Gastroesophageal sphincter (tissue), 4 donors: ENCODE results near the gene RRAGD. TPM values are rescaled to one million over a fixed set of nuclear protein-coding genes. Genes with fewer than 3 reads are reported as not detected.

Experiments
- ATAC-seq: fragments of 150-250 bp; one replicate; pipeline ENCODE4 v1.9.1; 2016; ENCODE audit warnings: mild to moderate bottlenecking, moderate library complexity
- H3K27ac ChIP-seq, 4 donors: fragments of 200-600 bp; sonication (generic) in 3 of 4; 1 replicate in 3 of 4; 2 replicates in 1 of 4; pipeline ENCODE4 v1.5.1; 2016 to 2019
- H3K27me3 ChIP-seq: fragments of 200-600 bp; sonication (generic); one replicate; pipeline ENCODE4 v1.5.1; 2019
- H3K36me3 ChIP-seq, 2 donors: fragments of 200-600 bp; sonication (generic); one replicate each; pipeline ENCODE4 v1.5.1; 2019; ENCODE audit warnings: control low read depth in 1 of 2
- H3K4me1 ChIP-seq, 3 donors: fragments of 200-600 bp; sonication (generic); 1 replicate in 2 of 3; 2 replicates in 1 of 3; pipeline ENCODE4 v1.5.1; 2016 to 2019; ENCODE audit warnings: control low read depth in 2 of 3
- H3K4me3 ChIP-seq, 2 donors: fragments of 200-600 bp; sonication (generic); one replicate each; pipeline ENCODE4 v1.5.1; 2019; ENCODE audit warnings: mild to moderate bottlenecking in 1 of 2, moderate library complexity in 1 of 2
- H3K9me3 ChIP-seq, 3 donors: fragments of 200-600 bp; sonication (generic); one replicate each; pipeline ENCODE4 v1.5.1; 2017 to 2019; ENCODE audit warnings: control low read depth in 2 of 3
- CTCF ChIP-seq, 4 experiments: fragments of 200-600 bp in 2 of 4; fragments of 450-650 bp in 2 of 4; sonication (generic) in 1 of 4; IDR thresholded peaks; one replicate each; pipeline ENCODE4 v1.5.1; 2017 to 2019; ENCODE audit warnings: antibody characterized with exemption in 4 of 4, mild to moderate bottlenecking in 2 of 4, moderate library complexity in 2 of 4
- EP300 ChIP-seq: sonication (generic); formaldehyde crosslinking; IDR thresholded peaks from one replicate; pipeline ENCODE4 v1.6.1; 2017; ENCODE audit warnings: antibody characterized with exemption, mild to moderate bottlenecking
- POLR2A ChIP-seq, 2 donors: fragments of 450-650 bp; IDR thresholded peaks; one replicate each; pipeline ENCODE4 v1.6.1; 2017; ENCODE audit warnings: antibody characterized with exemption in 2 of 2, mild to moderate bottlenecking in 2 of 2, moderate library complexity in 1 of 2
- POLR2AphosphoS5 ChIP-seq: sonication (generic); formaldehyde crosslinking; IDR thresholded peaks from one replicate; pipeline ENCODE4 v1.6.1; 2017; ENCODE audit warnings: antibody characterized with exemption
- WGBS, 2 donors: methylation state at CpG; one replicate each; pipeline ENCODE4 v1.1.5; 2018; ENCODE audit warnings: low coverage in 1 of 2; 5-methylcytosine and 5-hydroxymethylcytosine counted together
- total RNA-seq, 4 donors: library from RNA; depleted of rRNA; stranded (reverse); fragments of >200 nt; gene quantifications; one replicate each; pipeline ENCODE4 v1.1.0, GENCODE V29; 2016

The RRAGD gene, protein sequence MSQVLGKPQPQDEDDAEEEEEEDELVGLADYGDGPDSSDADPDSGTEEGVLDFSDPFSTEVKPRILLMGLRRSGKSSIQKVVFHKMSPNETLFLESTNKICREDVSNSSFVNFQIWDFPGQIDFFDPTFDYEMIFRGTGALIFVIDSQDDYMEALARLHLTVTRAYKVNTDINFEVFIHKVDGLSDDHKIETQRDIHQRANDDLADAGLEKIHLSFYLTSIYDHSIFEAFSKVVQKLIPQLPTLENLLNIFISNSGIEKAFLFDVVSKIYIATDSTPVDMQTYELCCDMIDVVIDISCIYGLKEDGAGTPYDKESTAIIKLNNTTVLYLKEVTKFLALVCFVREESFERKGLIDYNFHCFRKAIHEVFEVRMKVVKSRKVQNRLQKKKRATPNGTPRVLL
- 10 to 100 TPM; 14.8 to 38.5 (median 24.8) TPM for total RNA-seq

- H3K9me3 ChIP-seq: no peaks in the 10 kb centered on the region
- TF ChIP-seq CTCF (IDR thresholded peaks at IDR 0.05) (no peak), EP300 (no peak), POLR2A (IDR thresholded peaks at IDR 0.05) (peak in 1 of 2 donors; percentile 30), POLR2AphosphoS5 (no peak)
- H3K4me3 ChIP-seq: peak within 1 kb of the TSS; percentile 71 to 93
- 0 to 5% methylated on average over 3 to 17 of the region's 85 CpGs for WGBS, 2 donors
- ATAC-seq: peak; percentile 88
- no peaks in the 10 kb centered on the region for H3K27me3 ChIP-seq
- H3K4me1 ChIP-seq: peaks cover 0 to 31% (median 0%) of the 10 kb centered on the region in 3 donors
- H3K36me3 ChIP-seq: no peaks in the 10 kb centered on the region
- peak within 1 kb of the TSS in 3 of 4 donors; percentile 81 to 89 (median 87) for H3K27ac ChIP-seq
Observed at GRCh38 chr6:89412071-89413005, at the start of gene RRAGD. Gene RRAGD (minus strand): TSS chr6:89412273. CDS start chr6:89411993, 280 bp downstream.

- no peaks in the 10 kb centered on the region for H3K27me3 ChIP-seq
- no peak overlapping the region for H3K27ac ChIP-seq
- H3K4me3 ChIP-seq: no peak overlapping the region
- WGBS, 2 donors: 64% methylated on average over 5 of the region's 7 CpGs; no CpG with 5 or more reads in 1 of the 2 donors
- no peaks in the 10 kb centered on the region for H3K4me1 ChIP-seq
- no peaks in the 10 kb centered on the region for H3K9me3 ChIP-seq
- H3K36me3 ChIP-seq: no peaks in the 10 kb centered on the region
- no peak for ATAC-seq
- no peak for TF ChIP-seq EP300
- no peak for TF ChIP-seq POLR2A (IDR thresholded peaks at IDR 0.05)
- TF ChIP-seq CTCF (IDR thresholded peaks at IDR 0.05): no peak
- no peak for TF ChIP-seq POLR2AphosphoS5
Observed at GRCh38 chr6:89460713-89461112, 48.6 kb upstream of the RRAGD start.

DNA sequence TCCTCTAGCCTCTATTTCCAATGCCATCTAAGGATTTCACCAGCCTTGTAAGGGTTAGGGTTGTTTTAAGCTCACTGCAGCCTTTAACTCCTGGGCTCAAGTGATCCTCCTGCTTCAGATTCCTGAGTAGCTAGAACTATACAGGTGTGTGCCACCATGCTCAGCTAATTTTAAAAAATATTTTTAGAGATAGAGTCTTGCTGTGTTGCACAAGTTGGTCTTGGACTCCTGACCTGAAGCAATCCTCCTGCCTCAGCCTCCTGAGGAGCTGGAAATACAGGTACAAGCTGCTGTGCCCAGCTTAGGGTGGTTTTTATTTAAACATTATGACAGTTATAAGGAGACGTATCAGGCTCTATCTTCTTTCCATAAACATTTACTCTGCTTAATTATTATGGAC is 47.4 kb upstream of the RRAGD start:
- no peak for TF ChIP-seq POLR2AphosphoS5
- no peak for TF ChIP-seq EP300
- TF ChIP-seq POLR2A (IDR thresholded peaks at IDR 0.05): no peak
- TF ChIP-seq CTCF (IDR thresholded peaks at IDR 0.05): no peak
- no peak overlapping the region for H3K4me3 ChIP-seq
- WGBS, 2 donors: 29 to 73% methylated on average over 1 of the region's 1 CpG
- no peaks in the 10 kb centered on the region for H3K9me3 ChIP-seq
- no peak for ATAC-seq
- no peaks in the 10 kb centered on the region for H3K27me3 ChIP-seq
- H3K4me1 ChIP-seq: no peaks in the 10 kb centered on the region
- no peaks in the 10 kb centered on the region for H3K36me3 ChIP-seq
- H3K27ac ChIP-seq: no peak overlapping the region

DNA sequence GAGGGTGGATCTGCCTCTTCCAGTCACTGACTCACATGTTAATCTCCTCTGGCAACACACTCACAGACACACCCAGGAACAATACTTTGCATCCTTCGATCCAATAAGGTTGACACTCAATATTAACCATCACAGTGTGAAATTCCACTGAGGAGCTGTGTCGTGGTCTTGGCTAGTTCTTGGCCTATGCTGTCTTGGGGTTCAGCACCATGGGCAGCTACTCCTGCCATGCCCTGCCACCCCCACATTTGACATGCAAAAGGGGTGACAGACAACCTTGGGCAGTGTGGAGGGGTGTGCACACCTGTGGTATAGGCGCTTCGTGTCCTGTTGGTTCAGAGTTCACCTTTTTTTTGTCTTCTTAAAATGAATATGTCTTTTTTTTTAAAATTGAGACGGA is 46.6 kb upstream of the RRAGD start:
- TF ChIP-seq CTCF (IDR thresholded peaks at IDR 0.05) (no peak), POLR2AphosphoS5 (no peak), EP300 (no peak), POLR2A (IDR thresholded peaks at IDR 0.05) (no peak)
- H3K27ac ChIP-seq: no peak overlapping the region
- no peaks in the 10 kb centered on the region for H3K36me3 ChIP-seq
- no peak overlapping the region for H3K4me3 ChIP-seq
- H3K27me3 ChIP-seq: no peaks in the 10 kb centered on the region
- H3K4me1 ChIP-seq: no peaks in the 10 kb centered on the region
- 79 to 92% methylated on average over 2 to 5 of the region's 5 CpGs for WGBS, 2 donors
- no peaks in the 10 kb centered on the region for H3K9me3 ChIP-seq
- ATAC-seq: no peak
